ENCODE results near the gene TRAM2.
A peak's percentile ranks its signal among the peaks of the same experiment; 100 is the strongest.

Gene TRAM2

GRCh38 chr6:52524918-52525317, 51.9 kb downstream of the TRAM2 start:
- no peak for DNase-seq

- DNase-seq = no peak
Observed at GRCh38 chr6:52523378-52524142, 53.3 kb downstream of the TRAM2 start.

GRCh38 chr6:52522655-52523054, 54.2 kb downstream of the TRAM2 start:
- DNase-seq = no peak

- DNase-seq = no peak
Observed at GRCh38 chr6:52522151-52522626, 54.7 kb downstream of the TRAM2 start.

GRCh38 chr6:52519618-52520017, 57.2 kb downstream of the TRAM2 start:
- no peak for DNase-seq

GRCh38 chr6:52518279-52518945, 58.4 kb downstream of the TRAM2 start:
- no peak for DNase-seq

- DNase-seq = peak; percentile 80
Observed at GRCh38 chr6:52517502-52518278, 59.2 kb downstream of the TRAM2 start.

GRCh38 chr6:52516943-52517342, 59.9 kb downstream of the TRAM2 start:
- DNase-seq = no peak

GRCh38 chr6:52516269-52516668, 60.6 kb downstream of the TRAM2 start:
- DNase-seq = no peak

- DNase-seq = no peak
Observed at GRCh38 chr6:52515219-52515960, 61.5 kb downstream of the TRAM2 start.

GRCh38 chr6:52514514-52514913, 62.3 kb downstream of the TRAM2 start:
- no peak for DNase-seq

GRCh38 chr6:52513896-52514295, 63.0 kb downstream of the TRAM2 start:
- no peak for DNase-seq

GRCh38 chr6:52513464-52513863, 63.4 kb downstream of the TRAM2 start:
- DNase-seq = no peak

GRCh38 chr6:52512199-52512598, 64.7 kb downstream of the TRAM2 start:
- peak; percentile 30 for DNase-seq

- no peak for DNase-seq
Observed at GRCh38 chr6:52511572-52512151, 65.2 kb downstream of the TRAM2 start.

- DNase-seq = no peak
Observed at GRCh38 chr6:52511163-52511562, 65.7 kb downstream of the TRAM2 start.

- DNase-seq = no peak
Observed at GRCh38 chr6:52510213-52510562, 66.7 kb downstream of the TRAM2 start.

- DNase-seq = no peak
Observed at GRCh38 chr6:52509281-52510212, 67.3 kb downstream of the TRAM2 start.

- DNase-seq = no peak
Observed at GRCh38 chr6:52508261-52508739, 68.6 kb downstream of the TRAM2 start.

GRCh38 chr6:52507557-52508260, 69.2 kb downstream of the TRAM2 start:
- DNase-seq = no peak

- DNase-seq = no peak
Observed at GRCh38 chr6:52506476-52506875, 70.4 kb downstream of the TRAM2 start.
